ENCODE results near the gene CASKIN2.

The CASKIN2 gene

GRCh38 chr17:75511610-75512575, 3.4 kb downstream of the CASKIN2 start:
- H3K4me3 ChIP-seq (ENCODE audit: insufficient read length, low read depth): no peak overlapping the region
- no peak for DNase-seq (ENCODE audit: low read depth, low spot score)
- no peaks in the 10 kb centered on the region for H3K27me3 ChIP-seq (ENCODE audit: insufficient read depth, insufficient read length)
- H3K4me1 ChIP-seq (ENCODE audit: insufficient read depth, insufficient read length): peaks cover 22% of the 10 kb centered on the region
- TF ChIP-seq YY1 (IDR thresholded peaks at IDR 0.05; ENCODE audit: insufficient read depth, insufficient read length): no peak
- no peak for TF ChIP-seq ZNF274 (IDR thresholded peaks at IDR 0.05; ENCODE audit: low read depth, low read length)
- no peak for TF ChIP-seq SUZ12 (IDR thresholded peaks at IDR 0.05; ENCODE audit: extremely low read depth, insufficient read depth, insufficient read length)
- peaks cover 64% of the 10 kb centered on the region for H3K36me3 ChIP-seq (ENCODE audit: insufficient read depth, insufficient read length, low read length)
- H3K9ac ChIP-seq (ENCODE audit: insufficient read length, low read depth): peak overlapping the region; percentile 23
- no peaks in the 10 kb centered on the region for H3K9me3 ChIP-seq (ENCODE audit: insufficient read depth, low read length)

GRCh38 chr17:75511270-75511609, 4.1 kb downstream of the CASKIN2 start:
- no peak for DNase-seq (ENCODE audit: low read depth, low spot score)
- Histone ChIP-seq H3K9ac (ENCODE audit: insufficient read length, low read depth) (no peak overlapping the region), H3K4me1 (ENCODE audit: insufficient read depth, insufficient read length) (peaks cover 22% of the 10 kb centered on the region), H3K9me3 (ENCODE audit: insufficient read depth, low read length) (no peaks in the 10 kb centered on the region), H3K27me3 (ENCODE audit: insufficient read depth, insufficient read length) (no peaks in the 10 kb centered on the region), H3K4me3 (ENCODE audit: insufficient read length, low read depth) (no peak overlapping the region), H3K36me3 (ENCODE audit: insufficient read depth, insufficient read length, low read length) (peaks cover 71% of the 10 kb centered on the region)
- no peak for TF ChIP-seq YY1 (IDR thresholded peaks at IDR 0.05; ENCODE audit: insufficient read depth, insufficient read length)
- TF ChIP-seq ZNF274 (IDR thresholded peaks at IDR 0.05; ENCODE audit: low read depth, low read length): no peak
- TF ChIP-seq SUZ12 (IDR thresholded peaks at IDR 0.05; ENCODE audit: extremely low read depth, insufficient read depth, insufficient read length): no peak

- no peak for DNase-seq (ENCODE audit: low read depth, low spot score)
- no peaks in the 10 kb centered on the region for H3K27me3 ChIP-seq (ENCODE audit: insufficient read depth, insufficient read length)
- H3K9me3 ChIP-seq (ENCODE audit: insufficient read depth, low read length): no peaks in the 10 kb centered on the region
- peaks cover 22% of the 10 kb centered on the region for H3K4me1 ChIP-seq (ENCODE audit: insufficient read depth, insufficient read length)
- no peak overlapping the region for H3K4me3 ChIP-seq (ENCODE audit: insufficient read length, low read depth)
- TF ChIP-seq ZNF274 (IDR thresholded peaks at IDR 0.05; ENCODE audit: low read depth, low read length) (no peak), SUZ12 (IDR thresholded peaks at IDR 0.05; ENCODE audit: extremely low read depth, insufficient read depth, insufficient read length) (no peak), YY1 (IDR thresholded peaks at IDR 0.05; ENCODE audit: insufficient read depth, insufficient read length) (no peak)
- H3K9ac ChIP-seq (ENCODE audit: insufficient read length, low read depth): no peak overlapping the region
- H3K36me3 ChIP-seq (ENCODE audit: insufficient read depth, insufficient read length, low read length): peaks cover 86% of the 10 kb centered on the region
Measured at GRCh38 chr17:75509528-75510258, 5.6 kb downstream of the CASKIN2 start.

GRCh38 chr17:75508931-75509361, 6.4 kb downstream of the CASKIN2 start:
- H3K4me1 ChIP-seq (ENCODE audit: insufficient read depth, insufficient read length): peaks cover 24% of the 10 kb centered on the region
- no peaks in the 10 kb centered on the region for H3K9me3 ChIP-seq (ENCODE audit: insufficient read depth, low read length)
- no peak for TF ChIP-seq SUZ12 (IDR thresholded peaks at IDR 0.05; ENCODE audit: extremely low read depth, insufficient read depth, insufficient read length)
- TF ChIP-seq ZNF274 (IDR thresholded peaks at IDR 0.05; ENCODE audit: low read depth, low read length): no peak
- TF ChIP-seq YY1 (IDR thresholded peaks at IDR 0.05; ENCODE audit: insufficient read depth, insufficient read length): no peak
- peak overlapping the region; percentile 4 for H3K9ac ChIP-seq (ENCODE audit: insufficient read length, low read depth)
- no peak overlapping the region for H3K4me3 ChIP-seq (ENCODE audit: insufficient read length, low read depth)
- DNase-seq (ENCODE audit: low read depth, low spot score): no peak
- H3K36me3 ChIP-seq (ENCODE audit: insufficient read depth, insufficient read length, low read length): peaks cover 93% of the 10 kb centered on the region
- no peaks in the 10 kb centered on the region for H3K27me3 ChIP-seq (ENCODE audit: insufficient read depth, insufficient read length)

GRCh38 chr17:75507733-75508719, 7.3 kb downstream of the CASKIN2 start:
- Histone ChIP-seq H3K36me3 (ENCODE audit: insufficient read depth, insufficient read length, low read length) (peaks cover 94% of the 10 kb centered on the region), H3K9me3 (ENCODE audit: insufficient read depth, low read length) (no peaks in the 10 kb centered on the region), H3K9ac (ENCODE audit: insufficient read length, low read depth) (peak overlapping the region; percentile 4), H3K4me3 (ENCODE audit: insufficient read length, low read depth) (no peak overlapping the region), H3K27me3 (ENCODE audit: insufficient read depth, insufficient read length) (no peaks in the 10 kb centered on the region), H3K4me1 (ENCODE audit: insufficient read depth, insufficient read length) (peaks cover 24% of the 10 kb centered on the region)
- TF ChIP-seq YY1 (IDR thresholded peaks at IDR 0.05; ENCODE audit: insufficient read depth, insufficient read length) (no peak), SUZ12 (IDR thresholded peaks at IDR 0.05; ENCODE audit: extremely low read depth, insufficient read depth, insufficient read length) (no peak), ZNF274 (IDR thresholded peaks at IDR 0.05; ENCODE audit: low read depth, low read length) (no peak)
- no peak for DNase-seq (ENCODE audit: low read depth, low spot score)

- Histone ChIP-seq H3K4me1 (ENCODE audit: insufficient read depth, insufficient read length) (peaks cover 26% of the 10 kb centered on the region), H3K9me3 (ENCODE audit: insufficient read depth, low read length) (no peaks in the 10 kb centered on the region), H3K36me3 (ENCODE audit: insufficient read depth, insufficient read length, low read length) (peaks cover 92% of the 10 kb centered on the region), H3K27me3 (ENCODE audit: insufficient read depth, insufficient read length) (no peaks in the 10 kb centered on the region), H3K4me3 (ENCODE audit: insufficient read length, low read depth) (no peak overlapping the region), H3K9ac (ENCODE audit: insufficient read length, low read depth) (no peak overlapping the region)
- no peak for DNase-seq (ENCODE audit: low read depth, low spot score)
- TF ChIP-seq ZNF274 (IDR thresholded peaks at IDR 0.05; ENCODE audit: low read depth, low read length): no peak
- TF ChIP-seq YY1 (IDR thresholded peaks at IDR 0.05; ENCODE audit: insufficient read depth, insufficient read length): no peak
- TF ChIP-seq SUZ12 (IDR thresholded peaks at IDR 0.05; ENCODE audit: extremely low read depth, insufficient read depth, insufficient read length): no peak
Measured at GRCh38 chr17:75506888-75507287, 8.4 kb downstream of the CASKIN2 start.
